ENCODE data around the gene TMEM219. TPM values are rescaled to one million over a fixed set of nuclear protein-coding genes. Genes with fewer than 3 reads are reported as not detected.
A peak's percentile ranks its signal among the peaks of the same experiment; 100 is the strongest.

Gene TMEM219
- total RNA-seq, 1 experiment from 2014 or later: 69.6 TPM

GRCh38 chr16:29987371-29988085 lies 25.6 kb downstream of the TMEM219 start (continued):
- TF ChIP-seq, protein P1, sequence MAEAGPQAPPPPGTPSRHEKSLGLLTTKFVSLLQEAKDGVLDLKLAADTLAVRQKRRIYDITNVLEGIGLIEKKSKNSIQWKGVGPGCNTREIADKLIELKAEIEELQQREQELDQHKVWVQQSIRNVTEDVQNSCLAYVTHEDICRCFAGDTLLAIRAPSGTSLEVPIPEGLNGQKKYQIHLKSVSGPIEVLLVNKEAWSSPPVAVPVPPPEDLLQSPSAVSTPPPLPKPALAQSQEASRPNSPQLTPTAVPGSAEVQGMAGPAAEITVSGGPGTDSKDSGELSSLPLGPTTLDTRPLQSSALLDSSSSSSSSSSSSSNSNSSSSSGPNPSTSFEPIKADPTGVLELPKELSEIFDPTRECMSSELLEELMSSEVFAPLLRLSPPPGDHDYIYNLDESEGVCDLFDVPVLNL (CRISPR knock-in tag; IDR thresholded peaks at IDR 0.05; ENCODE audit: borderline replicate concordance, low read depth): no peak
- TF ChIP-seq ZBTB43 (CRISPR knock-in tag; IDR thresholded peaks at IDR 0.05) (no peak), TP53 (CRISPR knock-in tag; IDR thresholded peaks at IDR 0.05) (no peak), FOXK1 (CRISPR knock-in tag; IDR thresholded peaks at IDR 0.05) (no peak)
- TF ChIP-seq, protein P2, sequence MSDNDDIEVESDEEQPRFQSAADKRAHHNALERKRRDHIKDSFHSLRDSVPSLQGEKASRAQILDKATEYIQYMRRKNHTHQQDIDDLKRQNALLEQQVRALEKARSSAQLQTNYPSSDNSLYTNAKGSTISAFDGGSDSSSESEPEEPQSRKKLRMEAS (CRISPR knock-in tag; IDR thresholded peaks at IDR 0.05): no peak

GRCh38 chr16:29988346-29989075 lies 26.6 kb downstream of the TMEM219 start:
- TF ChIP-seq ELF4 (CRISPR knock-in tag; IDR thresholded peaks at IDR 0.05; ENCODE audit: low read depth): no peak
- no peak for TF ChIP-seq SMAD4 (CRISPR knock-in tag; IDR thresholded peaks at IDR 0.05)
- TF ChIP-seq SOX15 (CRISPR knock-in tag; IDR thresholded peaks at IDR 0.05): no peak
- TF ChIP-seq NR1H2 (CRISPR knock-in tag; IDR thresholded peaks at IDR 0.05): no peak
- TF ChIP-seq ERG (CRISPR knock-in tag; IDR thresholded peaks at IDR 0.05): no peak
- TF ChIP-seq ZBTB21 (CRISPR knock-in tag; IDR thresholded peaks at IDR 0.05; ENCODE audit: borderline replicate concordance): no peak
- TF ChIP-seq USF1 (CRISPR knock-in tag; IDR thresholded peaks at IDR 0.05): no peak
- no peak for TF ChIP-seq IRF2 (CRISPR knock-in tag; IDR thresholded peaks at IDR 0.05; ENCODE audit: borderline replicate concordance, low read depth)
- TF ChIP-seq, protein P3, sequence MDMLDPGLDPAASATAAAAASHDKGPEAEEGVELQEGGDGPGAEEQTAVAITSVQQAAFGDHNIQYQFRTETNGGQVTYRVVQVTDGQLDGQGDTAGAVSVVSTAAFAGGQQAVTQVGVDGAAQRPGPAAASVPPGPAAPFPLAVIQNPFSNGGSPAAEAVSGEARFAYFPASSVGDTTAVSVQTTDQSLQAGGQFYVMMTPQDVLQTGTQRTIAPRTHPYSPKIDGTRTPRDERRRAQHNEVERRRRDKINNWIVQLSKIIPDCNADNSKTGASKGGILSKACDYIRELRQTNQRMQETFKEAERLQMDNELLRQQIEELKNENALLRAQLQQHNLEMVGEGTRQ (CRISPR knock-in tag; IDR thresholded peaks at IDR 0.05): no peak
- TF ChIP-seq FOXP1 (CRISPR knock-in tag; IDR thresholded peaks at IDR 0.05; ENCODE audit: borderline replicate concordance): no peak
- no peak for TF ChIP-seq ZNF232 (CRISPR knock-in tag; IDR thresholded peaks at IDR 0.05)
- no peak for TF ChIP-seq GABPB1 (CRISPR knock-in tag; IDR thresholded peaks at IDR 0.05)
- TF ChIP-seq, protein P4, sequence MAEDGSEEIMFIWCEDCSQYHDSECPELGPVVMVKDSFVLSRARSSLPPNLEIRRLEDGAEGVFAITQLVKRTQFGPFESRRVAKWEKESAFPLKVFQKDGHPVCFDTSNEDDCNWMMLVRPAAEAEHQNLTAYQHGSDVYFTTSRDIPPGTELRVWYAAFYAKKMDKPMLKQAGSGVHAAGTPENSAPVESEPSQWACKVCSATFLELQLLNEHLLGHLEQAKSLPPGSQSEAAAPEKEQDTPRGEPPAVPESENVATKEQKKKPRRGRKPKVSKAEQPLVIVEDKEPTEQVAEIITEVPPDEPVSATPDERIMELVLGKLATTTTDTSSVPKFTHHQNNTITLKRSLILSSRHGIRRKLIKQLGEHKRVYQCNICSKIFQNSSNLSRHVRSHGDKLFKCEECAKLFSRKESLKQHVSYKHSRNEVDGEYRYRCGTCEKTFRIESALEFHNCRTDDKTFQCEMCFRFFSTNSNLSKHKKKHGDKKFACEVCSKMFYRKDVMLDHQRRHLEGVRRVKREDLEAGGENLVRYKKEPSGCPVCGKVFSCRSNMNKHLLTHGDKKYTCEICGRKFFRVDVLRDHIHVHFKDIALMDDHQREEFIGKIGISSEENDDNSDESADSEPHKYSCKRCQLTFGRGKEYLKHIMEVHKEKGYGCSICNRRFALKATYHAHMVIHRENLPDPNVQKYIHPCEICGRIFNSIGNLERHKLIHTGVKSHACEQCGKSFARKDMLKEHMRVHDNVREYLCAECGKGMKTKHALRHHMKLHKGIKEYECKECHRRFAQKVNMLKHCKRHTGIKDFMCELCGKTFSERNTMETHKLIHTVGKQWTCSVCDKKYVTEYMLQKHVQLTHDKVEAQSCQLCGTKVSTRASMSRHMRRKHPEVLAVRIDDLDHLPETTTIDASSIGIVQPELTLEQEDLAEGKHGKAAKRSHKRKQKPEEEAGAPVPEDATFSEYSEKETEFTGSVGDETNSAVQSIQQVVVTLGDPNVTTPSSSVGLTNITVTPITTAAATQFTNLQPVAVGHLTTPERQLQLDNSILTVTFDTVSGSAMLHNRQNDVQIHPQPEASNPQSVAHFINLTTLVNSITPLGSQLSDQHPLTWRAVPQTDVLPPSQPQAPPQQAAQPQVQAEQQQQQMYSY (CRISPR knock-in tag; IDR thresholded peaks at IDR 0.05): no peak
- no peak for TF ChIP-seq FOXK1 (CRISPR knock-in tag; IDR thresholded peaks at IDR 0.05)
- no peak for TF ChIP-seq ZNF416 (CRISPR knock-in tag; IDR thresholded peaks at IDR 0.05)
- TF ChIP-seq NFE2L1 (CRISPR knock-in tag; IDR thresholded peaks at IDR 0.05): no peak
- TF ChIP-seq, protein P5, sequence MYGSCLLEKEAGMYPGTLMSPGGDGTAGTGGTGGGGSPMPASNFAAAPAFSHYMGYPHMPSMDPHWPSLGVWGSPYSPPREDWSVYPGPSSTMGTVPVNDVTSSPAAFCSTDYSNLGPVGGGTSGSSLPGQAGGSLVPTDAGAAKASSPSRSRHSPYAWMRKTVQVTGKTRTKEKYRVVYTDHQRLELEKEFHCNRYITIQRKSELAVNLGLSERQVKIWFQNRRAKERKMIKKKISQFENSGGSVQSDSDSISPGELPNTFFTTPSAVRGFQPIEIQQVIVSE (CRISPR knock-in tag; IDR thresholded peaks at IDR 0.05; ENCODE audit: borderline replicate concordance): no peak
- TF ChIP-seq NR3C1 (CRISPR knock-in tag; conservative IDR thresholded peaks at IDR 0.05; ENCODE audit: low read depth): no peak
- TF ChIP-seq ZNF138 (CRISPR knock-in tag; conservative IDR thresholded peaks at IDR 0.05): no peak
- TF ChIP-seq TEAD4 (CRISPR knock-in tag; IDR thresholded peaks at IDR 0.05): no peak
- Mint-ChIP-seq H3K36me3 (peaks cover 46% of the 10 kb centered on the region), H3K4me3 (no peak overlapping the region), H3K9me3 (no peaks in the 10 kb centered on the region), H3K27me3 (ENCODE audit: low read depth) (no peaks in the 10 kb centered on the region), H3K27ac (peak overlapping the region; percentile 74; the same call in 1 of the 2 replicates), H3K4me1 (no peaks in the 10 kb centered on the region)
- DNase-seq (ENCODE audit: low spot score): no peak
- ChIA-PET POLR2A (interaction anchor here (0.6 kb wide), 1 partner anchor 15 kb away, joined by 3 read pairs; the partner anchor contains the start of gene TAOK2), CTCF (interaction anchor here (1.7 kb wide), 1 partner anchor 44 kb away, joined by 9 read pairs; no protein-coding TSS in a partner anchor)
- no peak for ATAC-seq
